Omental fat pad (tissue), 4 donors: ENCODE measurements around the gene COL11A1. TPM values are rescaled to one million over a fixed set of nuclear protein-coding genes. Genes with fewer than 3 reads are reported as not detected.

Experiments
- ATAC-seq: fragments of 150-250 bp; one replicate; pipeline ENCODE4 v1.9.1; 2016; ENCODE audit warnings: mild to moderate bottlenecking, moderate library complexity; ENCODE audit not compliant: low FRiP score
- DNase-seq: peaks from one replicate; pipeline ENCODE4 v3.0.0-alpha.2; 2019; ENCODE audit warnings: low spot score
- total RNA-seq, 4 donors: library from RNA; depleted of rRNA; stranded (reverse); fragments of >200 nt; gene quantifications; one replicate each; pipeline ENCODE4 v1.1.0, GENCODE V29; 2016
- TF ChIP-seq, protein P1 (sequence below), 3 donors: fragments of 450-650 bp; IDR thresholded peaks; one replicate each; pipeline ENCODE4 v1.5.1; 2016 to 2017; ENCODE audit warnings: antibody characterized with exemption in 3 of 3, mild to moderate bottlenecking in 3 of 3, moderate library complexity in 2 of 3

COL11A1 gene
- total RNA-seq, 4 donors from 2014 or later, result 0.06 to 1.7 (median 0.65) TPM; not detected in 1

DNA sequence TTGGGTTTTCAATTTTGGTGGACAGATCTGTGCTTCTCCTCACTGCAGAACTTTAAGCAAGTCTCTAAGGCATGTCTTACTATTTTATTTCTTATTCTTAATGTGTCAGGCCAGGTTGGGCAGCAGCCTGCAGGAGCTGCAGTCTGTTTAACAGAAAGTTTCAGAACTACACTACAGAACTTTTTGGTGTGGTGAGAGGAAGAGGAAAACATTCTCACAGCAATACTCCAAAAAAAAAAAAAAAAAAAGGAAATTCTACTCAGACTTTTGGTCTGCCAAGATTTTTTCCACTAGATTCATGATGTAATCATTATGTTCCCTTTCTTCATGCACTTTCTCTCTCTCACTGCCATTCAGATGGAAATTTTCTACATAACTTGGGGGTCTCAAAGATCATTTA, 255.2 kb downstream of the COL11A1 start:
- ATAC-seq (no peak), DNase-seq (no peak)
- TF ChIP-seq, protein P1, sequence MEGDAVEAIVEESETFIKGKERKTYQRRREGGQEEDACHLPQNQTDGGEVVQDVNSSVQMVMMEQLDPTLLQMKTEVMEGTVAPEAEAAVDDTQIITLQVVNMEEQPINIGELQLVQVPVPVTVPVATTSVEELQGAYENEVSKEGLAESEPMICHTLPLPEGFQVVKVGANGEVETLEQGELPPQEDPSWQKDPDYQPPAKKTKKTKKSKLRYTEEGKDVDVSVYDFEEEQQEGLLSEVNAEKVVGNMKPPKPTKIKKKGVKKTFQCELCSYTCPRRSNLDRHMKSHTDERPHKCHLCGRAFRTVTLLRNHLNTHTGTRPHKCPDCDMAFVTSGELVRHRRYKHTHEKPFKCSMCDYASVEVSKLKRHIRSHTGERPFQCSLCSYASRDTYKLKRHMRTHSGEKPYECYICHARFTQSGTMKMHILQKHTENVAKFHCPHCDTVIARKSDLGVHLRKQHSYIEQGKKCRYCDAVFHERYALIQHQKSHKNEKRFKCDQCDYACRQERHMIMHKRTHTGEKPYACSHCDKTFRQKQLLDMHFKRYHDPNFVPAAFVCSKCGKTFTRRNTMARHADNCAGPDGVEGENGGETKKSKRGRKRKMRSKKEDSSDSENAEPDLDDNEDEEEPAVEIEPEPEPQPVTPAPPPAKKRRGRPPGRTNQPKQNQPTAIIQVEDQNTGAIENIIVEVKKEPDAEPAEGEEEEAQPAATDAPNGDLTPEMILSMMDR (IDR thresholded peaks at IDR 0.05), result no peak

DNA sequence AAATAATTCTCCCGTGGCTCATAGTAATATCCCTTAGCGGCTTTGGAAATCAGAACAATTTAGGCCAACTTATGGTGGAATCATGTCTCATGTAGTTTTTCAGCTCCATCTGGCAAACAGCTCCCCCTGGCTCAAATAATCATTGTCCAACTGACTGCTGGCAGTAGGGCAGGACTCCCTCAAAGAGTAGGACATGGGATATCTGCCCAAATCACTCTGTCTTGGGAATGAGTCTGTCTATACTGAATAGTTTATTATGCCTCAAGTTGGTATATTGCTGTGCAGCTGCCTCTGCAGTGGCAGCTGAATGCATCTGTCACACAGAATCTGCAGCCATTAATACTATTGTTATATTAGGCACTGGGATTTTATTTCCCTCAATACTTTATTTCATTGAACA, 255.7 kb downstream of the COL11A1 start:
- ATAC-seq (no peak), DNase-seq (no peak)
- TF ChIP-seq, protein P1 (IDR thresholded peaks at IDR 0.05), result no peak

DNA sequence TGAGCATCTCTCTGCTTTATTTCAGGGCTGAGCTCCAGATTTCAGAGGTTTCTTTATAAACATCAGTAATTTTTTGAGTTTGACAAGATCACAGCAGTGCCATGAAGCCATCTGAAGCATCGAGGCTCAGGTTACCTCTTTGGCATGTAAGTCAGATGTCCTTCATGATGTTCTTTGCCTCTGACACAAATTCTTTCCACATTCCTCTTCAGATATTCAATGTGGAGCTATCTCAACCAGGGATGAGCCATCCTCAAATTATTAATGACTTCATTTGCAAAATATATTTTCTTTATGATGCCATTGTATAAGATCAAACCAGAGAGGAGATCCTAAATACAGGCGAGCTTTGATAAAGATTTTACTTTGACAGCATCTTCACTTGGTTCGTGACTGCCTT, 256.7 kb downstream of the COL11A1 start:
- TF ChIP-seq, protein P1 (IDR thresholded peaks at IDR 0.05), result no peak
- DNase-seq, result no peak
- no peak for ATAC-seq

DNA sequence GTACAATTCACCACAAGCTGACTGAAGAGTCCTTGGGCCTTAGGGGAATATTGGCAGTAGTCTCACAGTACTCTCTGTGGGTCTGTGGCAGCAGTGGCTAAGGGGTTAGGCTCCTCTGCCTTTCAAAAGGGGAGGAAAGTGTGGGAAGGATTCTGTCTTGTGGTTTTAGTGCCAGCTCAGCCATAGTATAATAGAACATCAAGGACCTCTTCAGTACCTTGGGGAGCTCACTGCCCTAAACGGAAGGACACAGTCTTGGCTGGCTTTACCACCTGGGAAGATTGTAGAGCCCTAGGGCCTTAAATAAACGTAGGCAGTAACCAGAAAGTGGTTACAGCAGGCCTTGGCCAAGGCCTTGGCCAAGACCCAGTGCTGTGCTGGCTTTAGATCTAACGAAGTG, 265.7 kb downstream of the COL11A1 start:
- ATAC-seq (no peak), DNase-seq (no peak)
- TF ChIP-seq, protein P1 (IDR thresholded peaks at IDR 0.05), result no peak

DNA sequence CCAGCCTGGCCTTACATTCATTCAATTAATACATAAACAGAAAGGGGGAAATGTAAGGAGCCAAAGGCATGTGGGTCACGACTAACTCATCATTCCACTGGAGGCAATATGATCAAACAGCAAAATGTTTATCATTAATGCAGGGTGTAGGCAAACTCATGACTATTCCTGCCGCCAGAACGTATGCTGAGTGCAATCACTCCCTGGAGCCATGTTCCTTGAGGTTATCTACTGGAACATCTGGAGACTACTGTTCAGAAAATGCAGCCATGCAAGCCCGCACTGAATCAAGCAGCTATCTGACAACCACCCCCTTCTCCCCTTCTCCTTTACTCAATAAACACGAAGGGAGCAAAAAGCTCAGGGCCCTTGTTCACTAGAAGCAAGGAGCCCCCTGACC, 267.6 kb downstream of the COL11A1 start:
- DNase-seq, result no peak
- TF ChIP-seq, protein P1 (IDR thresholded peaks at IDR 0.05), result no peak
- ATAC-seq, result no peak

DNA sequence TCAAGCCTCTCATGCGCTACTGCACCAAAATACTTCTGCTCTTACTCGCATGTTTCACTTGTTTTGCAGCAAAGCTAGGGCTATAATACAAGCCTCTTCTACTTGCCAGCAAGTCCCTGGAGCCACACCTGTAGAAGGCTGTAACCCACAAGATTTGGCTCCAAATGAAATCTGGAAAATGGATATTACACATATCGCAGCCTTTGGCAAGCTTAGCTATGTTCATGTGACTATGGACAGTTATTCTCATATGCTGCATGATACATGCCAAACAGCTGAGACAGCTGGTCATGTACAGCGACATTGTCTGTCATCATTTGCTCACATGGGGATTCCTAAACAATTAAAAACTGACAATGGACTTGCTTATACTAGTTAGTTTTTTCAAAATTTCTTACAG, 270.3 kb downstream of the COL11A1 start:
- DNase-seq (no peak), ATAC-seq (no peak)
- TF ChIP-seq, protein P1 (IDR thresholded peaks at IDR 0.05), result no peak

DNA sequence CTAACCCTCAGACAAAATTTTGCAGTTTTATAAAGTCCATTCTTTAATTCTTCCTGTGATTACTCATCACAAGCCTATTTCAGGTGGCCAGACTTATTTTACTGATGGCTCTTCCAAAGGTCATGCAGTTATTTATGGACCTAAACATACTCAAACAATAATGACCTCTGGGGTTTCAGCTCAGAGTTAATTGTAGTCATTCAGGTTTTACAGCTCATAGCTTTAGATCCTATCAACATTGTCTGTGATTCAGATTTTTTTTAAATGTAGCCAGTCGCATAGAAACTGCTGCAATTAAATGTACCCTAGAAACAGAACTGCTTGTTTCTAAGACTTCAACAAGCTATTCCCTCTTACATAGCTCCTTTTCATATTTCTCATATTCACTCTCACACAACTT, 270.8 kb downstream of the COL11A1 start:
- ATAC-seq (no peak), DNase-seq (no peak)
- TF ChIP-seq, protein P1 (IDR thresholded peaks at IDR 0.05), result no peak
